CD4-positive, alpha-beta T cell treated with Interleukin-6 at 100 ng/mL for 8 hours (primary cell): Measurements from ENCODE around the gene ZBTB7C.

Experiments used
- DNase-seq: peaks from one replicate; pipeline ENCODE4 v3.0.0-alpha.2; 2020; ENCODE audit warnings: mixed read lengths, low spot score

Gene ZBTB7C

DNA sequence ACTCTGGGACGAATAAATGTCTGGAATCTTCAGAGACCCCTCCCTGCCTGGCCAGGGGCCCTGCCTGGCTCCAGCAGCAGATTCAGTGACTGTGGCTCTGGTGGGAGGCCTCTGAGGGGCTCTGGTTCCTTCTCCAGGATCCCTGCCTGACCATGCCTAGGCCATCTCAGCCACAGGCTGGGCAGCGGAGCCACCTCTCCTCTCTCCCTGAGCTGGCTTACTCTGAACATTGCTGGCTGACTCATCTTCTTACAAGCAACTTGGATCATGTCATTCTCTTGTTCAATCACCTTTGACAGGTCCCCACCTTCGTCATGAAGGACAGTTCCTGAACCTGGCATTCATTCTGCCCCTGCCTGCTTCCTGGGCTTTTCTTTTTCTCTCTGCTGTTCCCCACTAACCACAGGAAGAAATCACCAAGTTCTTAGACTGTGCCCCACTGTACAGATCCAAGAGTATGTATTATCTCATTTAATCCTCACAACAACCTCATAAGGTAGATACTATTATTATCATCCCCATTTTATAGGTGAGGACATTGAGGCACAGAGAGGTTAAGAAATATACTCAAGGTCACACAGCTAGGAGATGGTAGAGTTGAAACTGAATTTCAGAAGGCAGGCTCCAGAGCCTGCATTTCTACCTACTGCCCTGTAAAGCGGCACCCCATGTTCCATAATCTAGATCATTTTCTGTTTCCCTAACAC is 323.2 kb downstream of the ZBTB7C start:
- DNase-seq: no peak

DNA sequence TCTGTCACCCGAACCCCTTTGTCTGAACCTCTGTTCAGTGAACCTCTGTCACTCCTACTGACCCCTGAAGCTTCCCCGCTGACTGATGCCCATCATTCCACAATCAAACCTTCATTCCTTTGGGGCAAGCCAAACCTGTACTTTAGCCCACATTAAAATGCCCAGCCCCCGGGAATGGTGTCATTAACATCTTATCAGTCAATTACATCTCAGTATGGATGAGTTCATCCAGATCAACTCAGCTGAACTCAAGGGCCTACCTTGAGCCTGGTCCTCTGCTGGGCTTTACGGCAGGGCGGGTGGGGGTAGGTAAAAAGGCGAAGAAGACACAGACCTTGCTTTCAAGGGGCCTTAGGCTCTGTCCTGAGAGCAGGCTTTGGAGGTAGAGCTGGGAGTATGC is 324.3 kb downstream of the ZBTB7C start:
- DNase-seq: no peak

DNA sequence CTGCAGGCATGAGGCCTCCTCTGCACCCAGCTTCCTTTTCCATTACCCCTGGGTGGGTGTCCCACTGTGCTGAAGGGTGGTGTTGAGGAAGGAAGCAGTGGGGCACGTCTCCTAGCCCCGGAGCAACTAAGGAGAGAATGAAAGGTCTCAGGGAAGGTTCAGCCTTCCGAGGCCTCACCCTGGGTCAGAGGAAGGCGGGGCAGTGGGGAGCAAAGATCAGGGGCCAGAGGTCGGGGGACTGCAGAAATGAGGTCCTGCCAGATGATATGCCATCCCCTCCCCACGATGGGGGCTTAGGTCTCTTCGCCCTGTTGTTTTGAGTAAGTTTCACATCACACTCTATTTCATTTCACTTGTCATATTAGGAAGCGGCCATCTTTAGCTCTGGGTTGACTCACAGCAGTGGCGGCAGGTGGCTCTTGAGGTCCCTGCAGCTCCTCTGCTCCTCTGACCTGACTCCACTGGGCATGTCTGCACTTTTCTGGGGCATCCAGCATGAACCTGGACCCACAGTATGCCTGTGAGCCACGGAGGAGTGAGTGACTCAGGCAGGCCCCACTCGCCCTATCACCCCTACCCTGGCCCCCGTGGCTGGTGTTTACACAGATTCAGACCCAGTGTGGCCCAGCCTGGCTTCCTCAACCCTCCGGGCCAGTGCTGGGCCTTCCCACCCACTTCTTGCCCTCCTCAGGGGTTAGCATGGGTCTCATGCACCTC is 325.0 kb downstream of the ZBTB7C start:
- DNase-seq: no peak

DNA sequence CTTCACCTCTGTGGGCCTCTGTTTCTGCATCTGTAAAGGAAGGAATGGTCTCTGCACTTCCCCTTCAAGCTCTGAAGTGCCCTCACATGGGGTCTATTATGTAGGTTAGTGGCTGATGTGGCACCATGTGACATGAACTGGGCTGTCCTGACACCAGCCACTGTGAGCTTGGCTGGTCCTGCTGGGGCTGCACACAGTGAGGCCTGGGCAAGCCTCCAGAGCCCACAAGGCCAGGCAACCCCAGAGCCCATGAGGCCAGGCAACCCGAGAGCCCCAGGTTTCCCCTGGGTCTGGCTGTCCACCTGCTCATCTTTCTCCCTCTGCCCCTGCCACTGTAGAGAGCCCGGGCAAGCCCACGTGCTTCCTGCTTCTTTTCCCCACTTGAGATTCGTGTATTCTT is 328.6 kb downstream of the ZBTB7C start:
- DNase-seq: no peak

GRCh38 chr18:48079885-48080284 is 329.3 kb downstream of the ZBTB7C start:
- DNase-seq: no peak

GRCh38 chr18:48078448-48078847 is 330.7 kb downstream of the ZBTB7C start:
- no peak for DNase-seq

DNA sequence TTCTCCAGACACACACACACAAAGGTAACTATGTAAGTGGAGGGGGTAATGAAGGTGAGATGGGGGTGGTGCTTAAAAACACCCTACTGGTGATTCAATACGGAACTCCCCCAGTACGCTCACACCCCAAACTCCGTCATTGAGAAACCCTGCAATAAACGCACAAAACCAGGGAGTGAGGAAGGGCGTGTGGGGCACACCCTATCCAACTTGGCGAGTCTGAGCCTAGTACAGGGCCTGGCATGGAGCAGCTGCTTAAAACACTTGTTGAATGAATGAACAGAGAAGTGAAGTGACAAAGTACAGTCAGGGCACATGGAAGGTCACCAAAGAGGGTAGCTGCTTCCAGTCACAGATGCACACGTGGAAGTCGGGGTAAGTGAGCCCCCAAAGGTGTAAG is 331.9 kb downstream of the ZBTB7C start:
- no peak for DNase-seq

DNA sequence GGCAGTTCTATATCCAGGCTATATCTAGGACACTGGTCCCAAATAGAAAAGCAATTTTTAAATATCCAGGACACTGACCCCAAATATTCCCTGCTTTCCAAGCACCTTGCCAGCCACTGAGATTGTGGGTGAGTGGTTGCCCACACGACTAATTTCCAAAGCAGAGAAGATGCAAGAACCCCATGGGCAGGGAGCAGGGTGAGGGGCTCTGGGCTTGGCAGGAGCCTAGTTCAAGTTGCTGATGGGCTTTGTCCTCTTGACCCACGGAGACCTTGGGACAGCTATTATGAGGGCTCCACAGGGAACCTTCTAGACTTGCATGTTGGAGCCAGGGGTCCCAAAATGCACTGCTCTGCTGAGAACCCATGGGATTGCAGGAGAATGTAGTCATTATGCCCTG is 332.7 kb downstream of the ZBTB7C start:
- DNase-seq: no peak

DNA sequence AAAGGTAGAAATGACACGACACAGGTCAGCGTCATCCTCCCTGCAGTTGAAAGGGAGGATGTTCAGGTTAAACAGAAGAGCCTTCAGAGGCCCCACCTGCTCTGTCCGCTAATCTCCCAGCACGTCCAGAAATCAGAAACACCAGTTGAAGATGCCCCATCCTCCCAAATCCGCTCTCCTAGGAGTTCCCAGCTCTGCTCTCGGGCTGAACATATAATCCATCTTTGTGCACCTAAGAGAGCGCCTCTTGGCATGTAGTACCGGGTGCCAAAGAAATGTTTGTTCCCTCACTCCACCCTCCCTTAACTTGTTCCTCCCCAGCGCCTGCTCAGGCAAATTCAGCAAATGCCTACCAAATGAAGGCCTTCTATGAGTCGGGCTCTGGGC is 333.5 kb downstream of the ZBTB7C start:
- DNase-seq: no peak

DNA sequence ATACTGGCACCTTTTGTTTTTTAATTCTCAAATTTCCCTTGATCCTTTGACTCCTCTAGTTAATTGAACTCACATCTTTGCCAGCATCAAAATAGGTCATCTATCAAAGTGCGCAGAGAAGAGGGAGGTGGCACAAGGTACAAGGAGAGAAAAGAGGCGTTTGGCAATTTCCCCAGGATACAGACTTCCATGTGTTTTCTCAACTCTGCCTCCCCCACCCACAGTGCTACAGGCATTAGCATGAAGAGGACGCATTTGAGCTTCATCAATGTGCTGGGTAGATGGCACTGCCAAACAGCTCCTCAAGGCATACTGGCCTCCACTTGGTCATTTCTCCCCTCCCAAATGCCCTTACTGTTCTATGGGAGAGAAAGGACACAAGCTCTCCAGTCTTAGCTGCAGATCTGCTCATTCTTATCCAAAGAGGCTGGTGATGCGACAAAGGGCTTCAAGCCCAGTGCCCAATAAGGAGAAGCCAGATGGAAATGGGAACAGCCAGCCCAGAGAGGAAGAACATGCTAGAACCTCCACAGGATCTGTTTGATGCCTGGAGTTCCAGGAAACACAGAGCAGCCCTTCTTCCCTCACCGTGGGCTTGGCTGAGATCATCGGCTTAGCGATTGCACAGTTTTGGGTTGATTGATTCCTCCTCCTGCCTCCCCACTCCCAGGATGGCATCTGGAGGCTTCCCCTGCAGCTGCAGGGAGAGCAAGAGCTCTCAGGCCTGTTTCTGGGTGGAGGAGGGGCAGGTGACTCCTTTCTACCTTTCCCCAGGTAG is 334.1 kb downstream of the ZBTB7C start:
- DNase-seq: no peak

DNA sequence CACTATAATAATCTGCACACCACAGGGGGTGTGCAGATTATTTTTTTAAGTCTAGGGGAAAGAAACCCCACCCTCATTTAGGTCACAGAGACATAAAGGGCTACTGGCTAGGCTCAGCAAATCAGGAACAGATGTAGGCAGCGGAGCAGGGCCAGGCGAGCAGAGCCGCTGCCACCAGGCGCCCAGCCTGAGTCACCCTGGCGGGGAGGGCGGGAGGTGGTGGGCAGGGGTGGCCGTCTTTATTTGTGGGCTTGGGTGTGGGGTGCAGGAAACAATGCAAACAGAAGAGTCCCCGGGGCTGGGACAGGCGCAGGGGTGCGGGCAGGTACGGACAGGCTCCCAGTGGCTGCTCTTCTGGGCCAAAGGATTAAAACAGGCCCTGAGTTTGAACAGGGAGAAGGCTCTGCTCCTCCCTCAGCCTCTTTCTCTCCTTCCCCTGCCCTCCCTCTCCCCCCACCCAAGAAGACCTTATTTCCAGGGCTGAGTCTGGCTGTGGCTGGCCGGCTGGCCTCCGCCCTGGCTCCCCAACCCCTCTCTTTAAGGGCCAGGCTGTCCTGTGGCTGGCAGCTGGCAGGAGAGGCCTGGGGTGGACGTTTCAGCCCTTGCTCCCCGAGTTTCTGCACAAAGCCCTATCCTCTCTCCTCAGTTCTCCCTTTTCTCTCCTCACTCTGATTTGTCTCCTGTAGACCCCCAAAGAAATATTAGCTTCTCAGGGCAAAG is 335.8 kb downstream of the ZBTB7C start:
- no peak for DNase-seq

- DNase-seq: no peak
Measured at GRCh38 chr18:48072428-48073204, 336.6 kb downstream of the ZBTB7C start.

- DNase-seq: no peak
Measured at GRCh38 chr18:48068916-48069445, 340.2 kb downstream of the ZBTB7C start.

DNA sequence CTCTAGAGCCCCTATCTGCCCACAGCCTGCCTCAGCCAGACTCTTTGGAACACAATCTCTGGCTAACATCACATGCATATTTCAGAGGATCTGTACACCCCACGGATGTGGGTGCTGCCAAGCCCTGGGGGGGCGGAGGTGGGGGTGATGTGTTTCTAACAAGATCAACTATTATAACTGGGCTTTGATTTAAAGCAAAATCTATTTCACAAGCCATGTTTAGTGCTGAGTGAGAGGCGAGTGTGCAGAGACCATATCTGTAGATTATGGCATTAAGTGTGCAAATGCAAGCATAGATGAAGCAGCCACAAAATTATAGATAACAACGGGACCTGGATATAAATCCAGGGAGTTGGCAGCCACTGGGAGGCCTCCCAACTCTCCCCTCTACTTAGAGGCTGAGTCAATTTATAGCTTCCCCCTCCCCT is 342.9 kb downstream of the ZBTB7C start:
- no peak for DNase-seq

DNA sequence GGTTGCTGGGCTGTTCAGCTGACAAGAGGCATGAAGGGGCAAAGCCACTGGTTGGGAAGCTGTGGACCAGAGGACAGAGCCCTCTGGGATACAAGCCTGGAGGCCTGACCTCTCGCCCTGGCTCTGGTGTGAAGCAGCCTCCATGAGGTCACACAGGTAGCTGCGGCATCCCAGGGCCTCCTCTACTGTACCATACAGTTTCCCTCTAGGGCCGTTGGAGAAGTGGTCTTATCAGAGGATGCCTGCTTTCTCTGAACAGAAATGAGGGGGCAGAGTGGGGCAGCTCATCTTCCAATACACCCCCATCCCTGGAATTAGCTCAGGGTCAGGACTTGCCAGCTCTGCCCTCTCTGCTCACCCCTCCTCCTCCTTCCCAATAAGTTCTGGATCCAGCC is 343.6 kb downstream of the ZBTB7C start:
- no peak for DNase-seq

GRCh38 chr18:48064978-48065600 is 344.1 kb downstream of the ZBTB7C start:
- no peak for DNase-seq

DNA sequence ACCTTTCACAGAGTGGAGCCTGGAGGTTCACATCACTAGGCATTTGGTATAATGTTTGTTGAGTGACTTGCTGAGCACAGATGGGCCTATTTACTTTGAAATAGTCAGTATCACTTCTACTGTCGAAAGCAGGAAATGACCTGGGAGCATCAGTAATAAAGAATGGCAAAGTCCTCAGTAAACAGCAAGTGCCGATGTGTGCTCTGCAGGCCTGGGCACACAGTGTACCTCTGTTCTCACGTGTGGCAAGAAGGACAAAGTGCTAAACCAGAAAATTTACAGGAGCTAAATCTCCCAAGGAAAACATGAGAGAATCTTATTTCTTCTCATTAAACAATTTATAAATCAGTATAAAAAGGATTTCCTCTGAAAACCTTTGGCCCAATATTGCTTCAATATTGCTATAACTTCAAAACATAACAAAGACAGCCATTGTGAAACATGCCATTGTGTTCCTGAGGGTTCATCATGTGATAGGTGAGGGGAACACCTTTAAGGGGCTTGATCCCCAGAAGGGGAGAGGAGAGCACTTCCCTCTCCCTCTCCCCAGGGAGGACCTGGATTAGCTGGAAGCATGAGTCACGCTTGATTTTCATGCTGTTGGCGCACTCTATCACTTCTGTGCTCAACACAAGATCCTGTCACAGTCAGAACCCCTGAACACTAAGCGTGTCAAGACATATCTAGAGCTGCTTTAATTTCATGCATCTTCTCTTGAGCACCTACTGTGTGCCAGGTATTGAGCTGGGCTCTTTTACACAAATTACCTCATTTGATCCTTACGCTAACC is 347.2 kb downstream of the ZBTB7C start:
- no peak for DNase-seq

DNA sequence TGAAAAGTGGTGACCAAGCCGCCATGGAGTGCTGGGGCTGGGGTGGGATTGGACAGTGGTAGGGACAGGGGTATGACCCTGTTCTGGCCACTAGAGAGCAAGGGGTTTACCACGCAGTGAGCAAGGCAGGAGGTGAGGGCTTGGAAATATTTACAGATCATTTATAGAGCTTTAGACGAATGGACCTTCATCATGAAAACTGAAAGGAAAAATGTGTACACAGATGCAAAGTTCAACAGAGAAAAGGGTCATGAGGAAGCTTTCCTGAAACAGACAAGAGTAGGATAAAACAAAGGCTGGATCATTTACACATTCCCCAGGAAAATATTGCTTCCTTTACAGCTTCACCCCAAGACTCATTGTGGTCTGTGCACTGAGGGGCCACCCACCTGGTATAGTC is 348.2 kb downstream of the ZBTB7C start:
- DNase-seq: no peak

DNA sequence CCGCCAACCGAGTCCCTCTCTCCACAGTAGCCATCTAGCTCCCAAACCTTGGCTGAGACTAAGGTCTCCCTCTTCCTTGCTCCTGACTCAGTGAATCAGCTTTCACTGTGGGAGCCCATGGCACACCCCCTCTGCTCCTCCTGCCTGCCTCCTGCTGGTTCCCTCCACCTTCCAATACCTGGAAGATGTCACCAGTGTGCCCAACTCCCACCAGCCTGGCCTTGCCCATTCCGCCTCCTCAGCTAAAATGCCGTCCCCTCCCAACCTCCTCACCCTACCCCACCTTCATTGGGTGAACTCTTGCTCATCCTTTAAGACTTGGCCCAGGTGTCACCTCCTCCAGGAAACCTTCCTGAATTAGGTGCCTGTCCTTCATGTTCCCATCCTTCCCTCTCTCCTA is 348.8 kb downstream of the ZBTB7C start:
- no peak for DNase-seq

- DNase-seq: no peak
Measured at GRCh38 chr18:48059455-48060010, 349.6 kb downstream of the ZBTB7C start.
